HG03196 (cell line): ENCODE data around the gene FDPS.
"Not testable (repeated sequence)": the region's sequence is repeated elsewhere in the genome, so short reads cannot be mapped to it uniquely, and the experiment has no call there.

Experiments
- ATAC-seq: cut with Tn5 transposase; IDR thresholded peaks from one replicate; pipeline ENCODE4 v1.9.1; 2021; ENCODE audit not compliant: unreplicated experiment

FDPS gene

DNA sequence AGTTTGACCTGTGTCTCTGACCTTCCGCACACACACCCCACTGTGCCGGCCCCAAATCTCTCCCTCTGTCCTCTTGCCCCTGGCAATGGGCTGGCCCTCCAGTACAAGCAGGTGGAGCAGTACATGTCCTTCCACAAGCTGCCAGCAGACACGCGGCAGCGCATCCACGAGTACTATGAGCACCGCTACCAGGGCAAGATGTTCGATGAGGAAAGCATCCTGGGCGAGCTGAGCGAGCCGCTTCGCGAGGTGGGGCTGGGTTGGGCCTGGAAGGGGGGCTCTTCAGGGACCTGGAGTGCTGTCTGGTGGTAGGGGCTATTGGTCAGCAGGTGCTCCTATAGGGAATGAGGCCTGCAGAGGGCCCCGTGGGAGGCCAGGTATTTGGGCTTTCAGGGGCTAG, 23.6 kb upstream of the FDPS start:
- no peak for ATAC-seq

DNA sequence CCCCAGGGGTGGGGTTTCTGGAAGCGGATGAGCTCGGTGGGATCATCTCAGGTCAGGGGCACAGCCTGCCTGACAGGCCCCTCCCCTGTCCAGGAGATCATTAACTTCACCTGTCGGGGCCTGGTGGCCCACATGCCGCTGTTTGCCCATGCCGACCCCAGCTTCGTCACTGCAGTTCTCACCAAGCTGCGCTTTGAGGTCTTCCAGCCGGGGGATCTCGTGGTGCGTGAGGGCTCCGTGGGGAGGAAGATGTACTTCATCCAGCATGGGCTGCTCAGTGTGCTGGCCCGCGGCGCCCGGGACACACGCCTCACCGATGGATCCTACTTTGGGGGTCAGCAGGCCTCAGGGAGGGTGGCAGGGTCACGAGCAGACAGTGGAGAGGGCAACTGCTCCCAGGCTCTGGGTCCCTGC, 23.0 kb upstream of the FDPS start:
- ATAC-seq, result no peak

- ATAC-seq, result no peak
Observed at GRCh38 chr1:155286544-155286943, 22.1 kb upstream of the FDPS start.

- no peak for ATAC-seq
Observed at GRCh38 chr1:155287987-155288543, 20.6 kb upstream of the FDPS start.

GRCh38 chr1:155291006-155291405, 17.7 kb upstream of the FDPS start:
- ATAC-seq, result not testable (repeated sequence)

GRCh38 chr1:155293086-155293749, 15.4 kb upstream of the FDPS start:
- no peak for ATAC-seq

DNA sequence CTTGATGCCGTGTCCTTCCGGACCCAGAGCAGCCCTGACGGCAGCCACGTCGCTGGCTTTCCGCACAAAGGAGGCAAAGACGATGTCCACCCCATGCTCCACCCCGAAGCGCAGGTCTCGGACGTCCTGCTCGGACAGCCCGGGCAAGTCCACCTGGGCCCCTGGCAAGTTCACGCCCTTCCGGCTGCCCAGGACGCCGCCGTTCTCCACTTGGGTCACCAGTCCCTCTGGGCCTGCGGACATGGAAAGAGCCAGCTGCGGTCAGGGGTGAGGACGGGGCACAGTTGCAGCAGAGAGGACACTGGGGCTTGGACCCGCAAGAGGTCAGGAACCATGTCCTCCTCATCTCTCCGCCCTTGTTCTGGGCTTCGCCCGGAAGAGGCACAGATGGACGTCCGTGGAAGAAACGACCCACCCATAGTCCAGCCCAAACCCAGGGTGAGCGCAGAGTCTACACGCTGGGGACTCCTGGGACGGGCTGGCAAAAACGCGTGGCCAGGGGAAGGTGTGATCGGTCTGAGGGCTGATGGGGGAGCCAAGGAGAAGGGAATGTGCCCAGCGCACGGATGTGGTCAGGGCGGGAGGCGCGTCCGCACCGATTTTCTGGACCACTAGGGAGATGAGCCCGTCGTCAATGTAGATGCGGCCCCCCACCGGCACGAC, 14.0 kb upstream of the FDPS start:
- no peak for ATAC-seq

GRCh38 chr1:155295183-155295941, 13.3 kb upstream of the FDPS start:
- ATAC-seq, result no peak

DNA sequence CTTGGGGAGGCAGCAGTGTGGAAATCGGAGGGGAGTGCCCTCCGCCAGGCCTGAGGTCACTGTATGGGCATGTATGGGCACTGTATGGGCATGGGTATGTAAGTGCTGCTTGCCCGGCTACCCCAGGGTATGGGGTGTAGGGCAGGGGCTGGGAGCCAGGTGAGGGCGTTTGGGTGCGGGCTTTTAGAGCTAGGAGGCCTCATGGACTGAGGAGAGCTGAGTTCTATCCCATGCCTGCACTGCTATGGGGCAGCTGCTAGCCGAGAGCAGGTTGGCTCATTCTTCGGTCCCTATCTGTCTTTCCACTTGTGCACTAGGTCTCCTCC, 12.8 kb upstream of the FDPS start:
- ATAC-seq, result no peak

DNA sequence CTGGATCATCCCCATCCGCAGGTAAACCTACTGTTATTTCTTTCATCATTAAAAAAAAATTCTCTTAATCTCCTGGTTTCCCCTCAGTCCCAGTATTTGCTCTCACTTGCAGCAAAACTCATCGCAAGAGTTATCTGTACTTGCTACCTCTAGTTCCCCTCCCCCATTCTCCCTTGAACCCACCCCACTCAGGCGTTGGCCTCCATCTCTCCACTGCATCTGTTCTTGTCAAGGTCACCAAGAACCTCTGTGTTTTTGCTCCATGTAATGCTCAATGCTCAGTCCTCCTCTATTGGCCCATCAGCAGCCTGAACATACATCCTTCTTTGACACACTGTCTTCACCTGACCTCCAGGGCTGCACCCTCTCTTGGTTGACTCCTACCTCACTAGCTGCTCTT, 12.0 kb upstream of the FDPS start:
- no peak for ATAC-seq

GRCh38 chr1:155297384-155297783, 11.3 kb upstream of the FDPS start:
- no peak for ATAC-seq

DNA sequence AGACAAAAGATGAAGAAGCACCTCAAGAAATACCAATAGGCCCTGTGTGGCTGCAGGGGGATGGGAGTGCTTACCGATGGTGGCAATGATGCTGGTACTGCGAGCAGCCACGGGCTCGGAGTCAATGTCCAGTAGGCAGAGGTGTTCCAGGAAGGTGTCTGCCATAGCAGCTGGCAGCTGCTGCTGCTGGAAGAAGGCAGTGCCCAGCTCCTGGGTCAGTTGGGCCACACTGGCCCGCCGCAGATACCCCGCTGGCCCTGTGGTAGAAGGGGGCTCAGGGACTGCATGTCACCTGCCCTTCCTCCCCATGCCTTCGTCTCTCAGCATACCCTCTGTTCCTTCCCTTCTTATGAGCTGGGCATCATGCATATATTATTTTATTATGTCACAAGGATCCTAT, 8.6 kb upstream of the FDPS start:
- no peak for ATAC-seq

DNA sequence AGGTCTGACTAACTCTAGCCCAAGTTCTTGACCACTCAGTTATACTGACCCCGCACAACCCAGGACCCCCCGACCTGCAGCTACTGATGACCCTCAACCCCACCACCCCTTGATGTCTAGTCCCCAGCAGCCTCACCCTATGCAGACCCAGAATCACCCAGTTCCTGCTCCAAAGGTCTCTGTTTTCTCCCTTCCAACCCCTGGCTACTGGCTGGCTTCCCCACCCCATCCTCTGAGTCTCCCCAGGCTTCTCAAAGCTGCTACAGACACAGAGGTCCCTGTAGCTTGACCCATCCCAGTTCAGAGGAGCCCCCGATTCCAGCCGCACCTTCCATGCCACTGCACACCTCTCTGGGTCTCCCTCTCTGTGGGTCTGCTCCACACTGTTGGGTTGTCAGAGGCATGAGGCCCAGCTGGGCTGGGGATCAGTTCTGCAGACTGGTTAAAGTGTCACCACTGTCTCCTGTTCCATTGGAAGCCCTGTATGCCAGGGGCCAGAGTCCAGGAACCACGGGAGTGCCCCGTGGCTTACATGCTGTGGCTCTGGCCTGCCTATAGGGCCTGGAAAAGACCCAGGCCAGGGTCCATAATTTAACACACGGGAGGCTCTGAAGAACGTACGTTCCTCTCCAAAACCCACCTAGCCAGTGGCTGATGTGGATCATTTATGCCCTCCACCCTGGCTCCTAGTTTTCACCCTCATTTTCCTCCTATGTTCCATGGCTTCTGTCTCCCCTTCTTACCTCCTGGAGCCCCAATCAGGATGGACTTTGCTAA, 7.9 kb upstream of the FDPS start:
- ATAC-seq, result no peak

DNA sequence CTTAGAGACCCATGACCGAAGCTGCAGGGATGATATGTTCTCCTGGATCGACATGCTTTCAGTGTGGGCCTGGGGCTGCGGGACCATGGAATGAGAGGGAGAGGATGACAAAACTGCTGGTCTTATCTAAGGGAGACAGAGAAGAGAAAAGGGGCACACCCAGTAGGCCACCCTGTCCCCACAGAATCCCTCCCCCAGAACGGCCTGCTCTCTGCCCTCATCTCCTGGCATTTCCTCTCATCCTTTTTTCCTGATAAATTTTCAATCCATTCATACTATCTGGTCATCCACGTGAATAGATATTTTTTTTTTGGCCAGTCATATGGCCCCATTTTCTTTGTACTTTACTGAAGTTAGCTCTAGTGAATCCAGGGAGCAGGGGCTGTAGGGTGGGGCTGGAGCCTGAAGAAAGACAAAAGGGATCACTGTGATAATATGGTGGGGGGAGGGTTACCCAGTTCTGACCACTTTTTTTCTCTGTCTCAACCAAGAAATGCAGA, 7.3 kb upstream of the FDPS start, which contains the start of gene PKLR:
Gene PKLR, minus strand, starts transcription at position 97 of the 500 bp plus-strand sequence. Its CDS starts 43 bp downstream, at position 54.
- ATAC-seq, result no peak

GRCh38 chr1:155304558-155305063, 4.1 kb upstream of the FDPS start:
- no peak for ATAC-seq

- ATAC-seq, result no peak
Observed at GRCh38 chr1:155305881-155306391, 2.7 kb upstream of the FDPS start.

DNA sequence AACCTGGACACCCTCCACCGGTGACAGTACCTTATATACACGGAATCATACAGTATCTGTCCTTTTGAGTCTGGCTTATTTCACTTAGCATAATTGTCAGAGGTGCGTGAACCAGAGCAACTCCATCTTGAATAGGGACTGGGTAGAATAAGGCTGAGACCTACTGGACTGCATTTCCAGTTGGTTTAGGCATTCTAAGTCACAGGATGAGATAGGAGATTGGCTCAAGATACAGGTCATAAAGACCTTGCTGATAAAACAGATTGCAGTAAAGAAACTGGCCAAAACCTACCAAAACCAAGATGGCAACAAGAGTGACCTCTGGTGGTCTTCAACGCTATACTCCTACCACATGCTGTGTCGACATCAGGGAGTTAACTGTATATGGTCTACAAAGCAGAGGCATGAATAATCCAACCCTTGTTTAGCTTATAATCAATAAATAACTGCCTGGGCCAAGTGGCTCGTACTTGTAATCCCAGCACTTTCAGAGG, 1.4 kb upstream of the FDPS start:
- no peak for ATAC-seq

DNA sequence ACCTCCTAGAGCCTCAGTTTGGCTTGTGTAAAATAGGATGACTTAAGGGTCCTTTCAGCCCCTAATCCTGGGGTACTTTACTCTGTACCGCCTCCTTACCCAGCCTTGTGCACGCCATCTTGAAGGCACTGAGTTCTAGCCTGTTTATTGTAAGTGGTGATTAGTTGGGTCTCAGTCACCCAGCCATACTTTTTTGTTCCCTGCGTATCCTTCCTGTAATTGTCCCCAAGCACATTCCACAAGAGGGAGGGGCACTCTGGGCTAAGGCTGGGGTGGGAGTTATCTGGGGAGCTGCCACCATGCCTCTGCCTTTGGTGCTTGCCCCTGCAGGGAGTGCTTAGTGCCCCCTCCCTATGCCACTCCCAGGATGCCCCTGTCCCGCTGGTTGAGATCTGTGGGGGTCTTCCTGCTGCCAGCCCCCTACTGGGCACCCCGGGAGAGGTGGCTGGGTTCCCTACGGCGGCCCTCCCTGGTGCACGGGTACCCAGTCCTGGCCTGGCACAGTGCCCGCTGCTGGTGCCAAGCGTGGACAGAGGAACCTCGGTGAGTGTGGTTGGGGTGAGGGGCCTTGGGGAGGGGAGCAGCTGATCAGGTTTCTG, 856 bp downstream of the FDPS start:
- ATAC-seq, result no peak

- no peak for ATAC-seq
Observed at GRCh38 chr1:155313261-155313660, 4.6 kb downstream of the FDPS start.

DNA sequence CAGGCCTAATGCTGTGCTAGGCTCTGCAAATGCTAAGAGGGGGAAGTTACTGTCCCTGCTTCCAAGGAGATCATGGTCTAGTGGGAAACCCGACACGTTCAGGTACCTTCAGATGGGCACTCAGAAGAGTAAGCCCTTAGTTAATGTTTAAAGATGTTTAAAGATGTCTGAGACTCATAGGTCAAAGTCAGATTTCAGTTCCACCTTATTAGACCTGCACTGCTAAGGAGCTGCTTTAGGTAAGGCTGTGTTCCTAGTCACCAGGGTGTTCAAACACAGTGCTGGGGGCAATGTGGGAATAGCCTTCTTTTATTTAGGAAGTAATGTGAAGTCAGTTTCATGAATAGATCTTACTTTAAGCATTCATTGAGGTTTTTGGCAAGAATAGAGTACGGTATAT, 8.3 kb downstream of the FDPS start:
- no peak for ATAC-seq
